ENCODE results near the gene SHISA5. TPM values are rescaled to one million over a fixed set of nuclear protein-coding genes. Genes with fewer than 3 reads are reported as not detected.

SHISA5 gene
- total RNA-seq, 1 experiment from 2014 or later = 226 TPM

DNA sequence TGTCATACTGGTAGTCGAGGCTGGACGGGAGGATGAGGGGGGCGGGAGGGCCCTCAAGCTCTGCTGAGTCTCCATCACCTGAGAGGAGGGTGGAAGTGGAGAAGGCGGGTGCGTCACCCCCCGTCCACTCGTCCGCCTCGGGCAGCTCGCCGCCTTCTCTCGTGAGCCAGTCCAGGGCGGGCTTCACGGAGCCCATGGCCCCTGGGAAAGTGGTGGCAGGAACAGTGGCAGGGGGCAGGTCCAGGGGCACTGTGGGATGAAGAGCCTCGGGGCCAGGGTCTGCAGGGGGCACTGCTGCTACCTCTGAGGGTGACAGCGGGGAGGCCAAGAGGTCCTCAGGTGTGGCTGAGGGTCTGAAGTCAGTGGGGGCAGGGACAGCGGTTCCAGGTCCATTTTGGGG, 84.4 kb downstream of the SHISA5 start:
- H3K4me1 Mint-ChIP-seq (ENCODE audit: low read depth, unreplicated experiment) = peaks cover 7% of the 10 kb centered on the region
- BruUV-seq (replicated peaks) = no TSS peak
- intact Hi-C loops (cut with micrococcal nuclease; ENCODE audit: unreplicated experiment) = no loop called here
- no peaks in the 10 kb centered on the region for H3K9me3 Mint-ChIP-seq (ENCODE audit: unreplicated experiment)
- H3K36me3 Mint-ChIP-seq (ENCODE audit: insufficient read depth, unreplicated experiment) = peaks cover 80% of the 10 kb centered on the region
- no peaks in the 10 kb centered on the region for H3K27me3 Mint-ChIP-seq (ENCODE audit: insufficient read depth, unreplicated experiment)
- DNase-seq = no peak
- ChIA-PET POLR2A (no interaction called here), CTCF (interaction anchor here (0.9 to 6.1 kb wide), 4 partner anchors 16 to 20 kb away, joined by 3 to 40 read pairs (median 4); partner anchors contain the start of genes CCDC51 and TMA7)
- TF ChIP-seq, protein P1, sequence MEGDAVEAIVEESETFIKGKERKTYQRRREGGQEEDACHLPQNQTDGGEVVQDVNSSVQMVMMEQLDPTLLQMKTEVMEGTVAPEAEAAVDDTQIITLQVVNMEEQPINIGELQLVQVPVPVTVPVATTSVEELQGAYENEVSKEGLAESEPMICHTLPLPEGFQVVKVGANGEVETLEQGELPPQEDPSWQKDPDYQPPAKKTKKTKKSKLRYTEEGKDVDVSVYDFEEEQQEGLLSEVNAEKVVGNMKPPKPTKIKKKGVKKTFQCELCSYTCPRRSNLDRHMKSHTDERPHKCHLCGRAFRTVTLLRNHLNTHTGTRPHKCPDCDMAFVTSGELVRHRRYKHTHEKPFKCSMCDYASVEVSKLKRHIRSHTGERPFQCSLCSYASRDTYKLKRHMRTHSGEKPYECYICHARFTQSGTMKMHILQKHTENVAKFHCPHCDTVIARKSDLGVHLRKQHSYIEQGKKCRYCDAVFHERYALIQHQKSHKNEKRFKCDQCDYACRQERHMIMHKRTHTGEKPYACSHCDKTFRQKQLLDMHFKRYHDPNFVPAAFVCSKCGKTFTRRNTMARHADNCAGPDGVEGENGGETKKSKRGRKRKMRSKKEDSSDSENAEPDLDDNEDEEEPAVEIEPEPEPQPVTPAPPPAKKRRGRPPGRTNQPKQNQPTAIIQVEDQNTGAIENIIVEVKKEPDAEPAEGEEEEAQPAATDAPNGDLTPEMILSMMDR (IDR thresholded peaks at IDR 0.05; ENCODE audit: insufficient read depth in 1 of 2, low read depth in 1 of 2, low read length in 1 of 2, severe bottlenecking in 1 of 2, unreplicated experiment in 1 of 2) = no peak
- no peak overlapping the region for H3K4me3 Mint-ChIP-seq (ENCODE audit: unreplicated experiment)
- no peaks in the 10 kb centered on the region for H3K9me3 ChIP-seq
- H3K27ac Mint-ChIP-seq (ENCODE audit: unreplicated experiment) = no peak overlapping the region
- no peaks in the 10 kb centered on the region for H3K4me1 ChIP-seq
- peaks cover 17% of the 10 kb centered on the region for H3K36me3 ChIP-seq (ENCODE audit: control insufficient read depth, insufficient read depth, low read length)
- H3K27me3 ChIP-seq (replicated peaks; ENCODE audit: control insufficient read depth, insufficient read depth, low read length) = no peaks in the 10 kb centered on the region
- no peak overlapping the region for H3K4me3 ChIP-seq (ENCODE audit: low read depth, low read length)

DNA sequence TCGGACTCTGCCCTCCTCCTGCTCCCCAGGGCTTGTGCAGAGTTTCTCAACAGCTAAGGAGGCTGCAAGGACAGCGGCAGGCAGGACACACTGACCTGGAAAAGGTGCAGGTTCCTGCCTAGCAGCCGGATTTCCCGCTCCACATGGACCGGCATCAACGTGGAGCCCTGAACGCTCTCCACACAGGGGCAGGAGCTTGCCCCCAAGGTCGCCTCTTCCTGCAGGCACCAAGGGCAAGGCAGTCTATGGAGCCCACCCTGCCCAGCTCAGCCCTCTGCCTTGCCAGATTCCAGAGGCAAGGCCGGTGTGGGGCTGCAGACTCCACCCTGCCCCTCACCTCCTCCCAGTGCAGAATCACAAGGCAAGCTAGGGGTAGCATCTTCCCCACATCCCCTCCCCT, 84.8 kb downstream of the SHISA5 start:
- H3K9me3 Mint-ChIP-seq (ENCODE audit: unreplicated experiment) = no peaks in the 10 kb centered on the region
- peaks cover 83% of the 10 kb centered on the region for H3K36me3 Mint-ChIP-seq (ENCODE audit: insufficient read depth, unreplicated experiment)
- intact Hi-C loops (cut with micrococcal nuclease; ENCODE audit: unreplicated experiment) = no loop called here

DNA sequence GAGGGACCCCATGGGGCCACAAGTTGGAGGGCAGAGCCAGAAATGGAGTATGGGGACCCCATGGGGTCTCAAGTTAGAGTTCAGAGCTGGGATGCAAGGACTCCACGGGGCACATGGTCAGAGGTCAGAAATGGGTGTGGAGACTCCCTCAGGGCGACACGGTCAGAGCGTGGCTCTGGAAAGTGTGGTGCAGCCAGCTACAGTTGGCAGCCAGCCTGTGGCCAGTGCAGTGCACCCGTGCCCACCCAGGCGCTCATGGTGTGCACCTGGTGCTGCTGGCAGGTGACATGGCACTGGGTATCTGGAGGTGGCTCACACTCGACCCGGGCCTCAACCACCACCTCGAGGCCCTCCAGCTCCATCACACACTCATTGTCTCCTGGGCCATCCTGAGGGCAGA, 85.3 kb downstream of the SHISA5 start:
- CTCF ChIA-PET = interaction anchor here (0.9 to 6.1 kb wide), 4 partner anchors 16 to 21 kb away, joined by 3 to 40 read pairs (median 4); partner anchors contain the start of genes CCDC51 and TMA7
- H3K4me3 ChIP-seq (ENCODE audit: low read depth, low read length) = no peak overlapping the region
- H3K4me3 Mint-ChIP-seq (ENCODE audit: unreplicated experiment) = no peak overlapping the region
- no peaks in the 10 kb centered on the region for H3K27me3 ChIP-seq (replicated peaks; ENCODE audit: control insufficient read depth, insufficient read depth, low read length)
- intact Hi-C loops (cut with micrococcal nuclease; ENCODE audit: unreplicated experiment) = no loop called here
- TF ChIP-seq, protein P1 (IDR thresholded peaks at IDR 0.05; ENCODE audit: insufficient read depth in 1 of 2, low read depth in 1 of 2, low read length in 1 of 2, severe bottlenecking in 1 of 2, unreplicated experiment in 1 of 2) = no peak
- H3K27ac Mint-ChIP-seq (ENCODE audit: unreplicated experiment) = no peak overlapping the region
- H3K9me3 ChIP-seq = no peaks in the 10 kb centered on the region
- no peaks in the 10 kb centered on the region for H3K9me3 Mint-ChIP-seq (ENCODE audit: unreplicated experiment)
- peaks cover 18% of the 10 kb centered on the region for H3K36me3 ChIP-seq (ENCODE audit: control insufficient read depth, insufficient read depth, low read length)
- H3K27me3 Mint-ChIP-seq (ENCODE audit: insufficient read depth, unreplicated experiment) = no peaks in the 10 kb centered on the region
- H3K4me1 ChIP-seq = no peaks in the 10 kb centered on the region
- POLR2A ChIA-PET = no interaction called here
- no peak for DNase-seq
- H3K36me3 Mint-ChIP-seq (ENCODE audit: insufficient read depth, unreplicated experiment) = peaks cover 83% of the 10 kb centered on the region
- peaks cover 7% of the 10 kb centered on the region for H3K4me1 Mint-ChIP-seq (ENCODE audit: low read depth, unreplicated experiment)
- BruUV-seq (replicated peaks) = no TSS peak

More for the DNA sequence above, 84.8 kb downstream of the SHISA5 start:
- peaks cover 19% of the 10 kb centered on the region for H3K36me3 ChIP-seq (ENCODE audit: control insufficient read depth, insufficient read depth, low read length)
- BruUV-seq (replicated peaks) = no TSS peak
- H3K9me3 ChIP-seq = no peaks in the 10 kb centered on the region
- no peak for DNase-seq
- no peak overlapping the region for H3K4me3 ChIP-seq (ENCODE audit: low read depth, low read length)
- POLR2A ChIA-PET = no interaction called here
- no peaks in the 10 kb centered on the region for H3K4me1 ChIP-seq
- H3K27me3 ChIP-seq (replicated peaks; ENCODE audit: control insufficient read depth, insufficient read depth, low read length) = no peaks in the 10 kb centered on the region
- TF ChIP-seq, protein P1 (IDR thresholded peaks at IDR 0.05; ENCODE audit: insufficient read depth in 1 of 2, low read depth in 1 of 2, low read length in 1 of 2, severe bottlenecking in 1 of 2, unreplicated experiment in 1 of 2) = no peak
- Mint-ChIP-seq H3K4me3 (ENCODE audit: unreplicated experiment) (no peak overlapping the region), H3K4me1 (ENCODE audit: low read depth, unreplicated experiment) (peaks cover 7% of the 10 kb centered on the region), H3K27ac (ENCODE audit: unreplicated experiment) (no peak overlapping the region), H3K27me3 (ENCODE audit: insufficient read depth, unreplicated experiment) (no peaks in the 10 kb centered on the region)
- CTCF ChIA-PET = interaction anchor here (0.9 to 6.1 kb wide), 4 partner anchors 17 to 21 kb away, joined by 3 to 40 read pairs (median 4); partner anchors contain the start of genes CCDC51 and TMA7
